RCC 7860 (cell line): Measurements from ENCODE around the gene WDR12.
A peak's percentile ranks its signal among the peaks of the same experiment; 100 is the strongest.
"Not testable (repeated sequence)": the region's sequence is repeated elsewhere in the genome, so short reads cannot be mapped to it uniquely, and the experiment has no call there.

Experiments
- DNase-seq: peaks from one replicate; pipeline ENCODE4 v3.0.0-alpha.2; 2015; ENCODE audit warnings: low spot score
- FAIRE-seq: peaks from 2 replicates; lab custom pipeline; 2012; peaks lifted over from hg19 to GRCh38; lab: Jason Lieb, UNC

Gene WDR12

DNA sequence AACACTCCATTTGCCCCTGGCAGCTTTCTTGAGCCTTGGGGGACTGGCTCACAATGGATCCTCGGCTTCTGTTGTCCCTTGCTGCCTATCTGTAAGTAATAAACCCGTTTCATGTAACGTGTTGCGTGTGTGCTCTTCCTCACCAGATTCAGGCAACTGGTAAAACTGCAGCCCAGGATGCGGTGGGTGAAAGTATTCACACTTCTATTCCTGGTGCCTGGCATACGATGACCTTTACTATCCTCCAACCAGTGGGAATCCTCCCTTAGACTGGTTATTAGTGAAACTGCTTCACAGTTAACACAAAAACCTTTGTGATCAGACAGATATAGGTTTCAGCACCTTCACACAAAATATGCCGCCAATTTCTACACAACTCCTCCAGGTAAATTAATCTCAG, 26.3 kb downstream of the WDR12 start:
- no peak for FAIRE-seq
- no peak for DNase-seq

- FAIRE-seq: no peak
- DNase-seq: no peak
Measured at GRCh38 chr2:202883987-202884675, 27.3 kb downstream of the WDR12 start.

DNA sequence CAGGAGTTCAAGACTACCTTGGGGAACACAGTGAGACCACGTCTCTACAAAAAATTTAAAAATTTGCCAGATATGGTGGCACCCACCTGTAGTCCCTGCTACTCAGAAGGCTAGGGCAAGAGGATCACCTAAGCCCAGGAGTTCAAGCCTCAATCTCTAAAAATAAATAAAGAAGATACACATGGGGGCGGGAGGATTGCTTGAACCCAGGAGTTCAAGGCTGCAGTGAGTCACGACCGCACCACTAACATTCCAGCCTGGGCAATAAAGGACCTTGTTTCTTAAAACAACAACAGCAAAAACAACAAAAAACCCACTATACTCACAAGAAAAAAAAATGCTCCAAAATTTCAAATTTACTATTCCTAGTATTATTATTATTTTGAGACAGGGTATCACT, 29.9 kb downstream of the WDR12 start:
- no peak for FAIRE-seq
- no peak for DNase-seq

- FAIRE-seq (no peak), DNase-seq (no peak)
Measured at GRCh38 chr2:202877699-202878098, 33.8 kb downstream of the WDR12 start.

GRCh38 chr2:202871300-202872141, 40.0 kb downstream of the WDR12 start, which contains the start of gene ICA1L:
TSS of gene ICA1L (minus strand) at chr2:202871766. CDS start at chr2:202829009, 42,757 bp downstream.
- no peak for DNase-seq

GRCh38 chr2:202870431-202871299, 40.8 kb downstream of the WDR12 start:
- peak; percentile 54 for DNase-seq
- FAIRE-seq: peak; percentile 63

More at GRCh38 chr2:202871300-202872141, 40.0 kb downstream of the WDR12 start, which contains the start of gene ICA1L:
- FAIRE-seq: no peak

DNA sequence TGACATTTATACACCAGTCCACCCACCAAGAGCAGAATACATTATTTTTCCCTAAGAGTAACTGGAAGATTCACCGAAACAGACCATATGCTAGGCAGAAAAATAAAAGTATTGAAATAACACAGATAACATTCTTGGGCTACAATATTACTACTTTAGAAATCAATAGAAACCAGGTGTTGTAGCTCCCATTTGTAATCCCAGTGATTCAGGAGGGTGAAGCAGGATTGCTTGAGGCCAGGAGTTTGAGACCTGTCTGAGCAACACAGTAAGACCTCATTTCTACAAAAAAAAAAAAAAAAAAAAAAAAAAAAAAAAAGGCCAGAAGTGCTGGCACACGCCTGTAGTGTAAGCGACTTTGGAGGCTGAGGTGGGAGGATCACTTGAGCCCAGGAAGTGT, 49.5 kb downstream of the WDR12 start:
- DNase-seq: no peak
- no peak for FAIRE-seq

DNA sequence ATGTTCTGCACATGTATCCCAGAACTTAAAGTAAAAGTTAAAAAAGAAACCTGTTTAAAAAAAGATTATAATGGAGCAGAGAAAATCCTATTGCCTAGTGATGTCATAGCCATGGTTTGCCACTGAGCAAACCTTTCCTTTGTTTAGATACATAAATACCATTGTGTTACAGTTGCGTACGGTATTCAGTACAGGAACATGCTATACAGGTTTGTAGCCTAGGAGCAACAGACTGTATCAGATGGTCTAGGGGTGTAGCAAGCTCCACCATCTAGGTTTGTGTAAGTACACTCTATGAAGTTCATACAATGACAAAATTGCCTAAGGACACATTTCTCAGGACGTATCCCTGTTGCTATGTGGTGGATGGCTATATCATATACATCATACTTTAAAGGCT, 52.9 kb downstream of the WDR12 start:
- FAIRE-seq (no peak), DNase-seq (no peak)

DNA sequence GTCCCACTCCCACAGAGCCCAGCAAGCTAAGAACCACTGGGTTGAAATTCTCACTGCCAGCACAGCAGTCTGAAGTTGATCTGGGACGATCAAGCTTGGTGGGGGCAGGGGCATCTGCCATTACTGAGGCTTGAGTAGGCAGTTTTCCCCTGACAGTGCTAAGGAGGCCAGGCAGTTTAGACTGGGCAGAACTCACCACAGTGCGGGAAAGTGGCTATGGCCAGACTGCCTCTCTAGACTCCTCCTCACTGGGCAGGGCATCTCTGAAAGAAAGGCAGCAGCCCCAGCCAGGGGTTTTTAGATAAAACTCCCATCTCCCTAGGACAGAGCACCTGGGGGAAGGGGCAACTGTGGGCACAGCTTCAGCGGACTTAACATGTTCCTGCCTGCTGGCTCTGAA, 62.1 kb downstream of the WDR12 start:
- not testable (repeated sequence) for FAIRE-seq, DNase-seq

DNA sequence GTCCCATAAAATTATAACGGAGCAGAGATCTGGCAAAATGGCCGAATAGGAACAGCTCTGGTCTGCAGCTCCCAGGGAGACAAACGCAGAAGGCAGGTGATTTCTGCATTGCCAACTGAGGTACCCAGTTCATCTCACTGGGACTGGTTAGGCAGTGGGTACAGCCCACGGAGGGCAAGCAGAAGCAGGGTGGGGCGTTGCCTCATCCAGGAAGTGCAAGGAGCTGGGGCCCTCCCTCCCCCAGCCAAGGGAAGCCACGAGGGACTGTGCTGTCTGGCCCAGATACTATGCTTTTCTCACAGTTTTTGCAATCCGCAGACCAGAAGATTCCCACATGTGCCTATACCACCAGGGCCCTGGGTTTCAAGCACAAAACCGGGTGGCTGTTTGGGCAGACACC, 62.7 kb downstream of the WDR12 start:
- no peak for DNase-seq
- no peak for FAIRE-seq

- DNase-seq: no peak
- no peak for FAIRE-seq
Measured at GRCh38 chr2:202847693-202848524, 63.6 kb downstream of the WDR12 start.

DNA sequence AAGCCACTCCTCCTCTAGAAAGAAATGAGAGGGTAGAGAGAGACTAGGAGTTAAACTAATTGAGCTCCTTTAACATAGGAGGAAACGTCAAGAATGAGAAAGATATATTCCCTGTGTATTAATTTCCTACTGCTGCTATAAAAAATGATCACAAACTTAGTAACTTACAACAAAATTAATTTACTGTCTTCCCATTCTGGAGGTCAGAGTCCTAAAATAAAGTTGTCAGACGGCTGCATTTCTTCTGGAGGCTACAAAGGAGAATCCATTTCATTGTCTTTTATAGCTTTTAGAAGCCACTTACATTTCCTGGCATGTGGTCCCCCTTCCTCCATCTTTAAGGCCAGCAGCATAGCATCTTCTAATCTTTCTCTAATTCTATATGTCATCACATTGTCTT, 66.8 kb downstream of the WDR12 start:
- no peak for FAIRE-seq

DNA sequence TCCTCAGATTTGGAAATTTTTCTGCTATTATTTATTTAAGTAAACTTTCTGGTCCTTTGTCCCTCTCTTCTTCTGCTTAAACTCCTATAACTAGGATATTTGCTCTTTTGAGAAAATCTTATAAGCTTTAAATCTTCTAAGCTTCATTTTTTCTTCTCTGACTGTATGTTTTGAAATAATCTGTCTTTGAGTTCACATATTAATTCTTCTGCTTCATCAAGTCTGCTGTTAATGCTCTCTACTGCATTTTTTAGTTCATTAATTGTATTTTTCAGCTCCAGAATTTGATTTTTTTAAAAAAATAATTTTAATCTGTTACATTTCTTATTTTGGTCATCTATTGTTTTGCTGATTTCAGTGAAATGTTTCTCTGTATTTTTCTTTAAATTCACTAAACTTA, 68.8 kb downstream of the WDR12 start:
- FAIRE-seq (no peak), DNase-seq (no peak)

More for the DNA sequence above, 66.8 kb downstream of the WDR12 start:
- no peak for DNase-seq

DNA sequence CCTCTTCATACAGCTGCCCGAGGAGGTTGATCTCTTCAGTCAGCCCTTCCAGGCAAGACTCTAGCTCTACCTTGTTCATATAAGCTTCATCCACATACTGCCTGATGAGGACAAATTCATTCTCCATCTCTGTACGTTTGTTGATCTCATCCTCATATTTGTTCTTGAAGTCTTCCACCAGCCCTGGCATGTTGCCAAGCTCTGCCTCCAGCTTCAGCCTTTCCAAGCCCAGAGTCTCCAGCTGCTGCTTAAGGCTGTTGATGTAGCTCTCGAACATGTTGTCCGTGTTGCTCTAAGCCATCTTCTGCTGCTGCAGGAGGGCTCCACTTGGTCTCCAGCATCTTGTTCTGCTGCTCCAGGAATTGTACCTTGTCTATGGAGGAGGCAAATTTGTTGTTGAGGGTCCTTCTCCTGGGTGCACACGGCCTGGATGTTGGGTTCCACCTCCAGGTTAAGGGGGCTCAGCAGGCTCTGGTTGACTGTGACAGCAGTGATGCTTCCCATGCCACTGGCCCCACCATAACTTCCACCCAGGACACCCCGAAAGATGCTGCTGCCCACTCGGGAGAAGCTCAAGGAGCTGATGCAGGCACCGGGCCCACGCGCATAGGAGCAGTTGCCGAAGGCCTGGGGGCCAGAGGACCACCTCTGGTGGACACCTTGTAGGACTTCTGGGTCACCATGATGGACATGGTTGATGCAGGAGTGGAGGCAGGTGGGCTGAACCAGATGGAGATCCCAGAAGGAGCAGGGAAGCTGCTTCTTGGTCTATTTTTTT, 70.2 kb downstream of the WDR12 start:
- no peak for DNase-seq
- FAIRE-seq: no peak

- peak; percentile 67 for DNase-seq
- peak; percentile 88 for FAIRE-seq
Measured at GRCh38 chr2:202831242-202832220, 79.9 kb downstream of the WDR12 start.

DNA sequence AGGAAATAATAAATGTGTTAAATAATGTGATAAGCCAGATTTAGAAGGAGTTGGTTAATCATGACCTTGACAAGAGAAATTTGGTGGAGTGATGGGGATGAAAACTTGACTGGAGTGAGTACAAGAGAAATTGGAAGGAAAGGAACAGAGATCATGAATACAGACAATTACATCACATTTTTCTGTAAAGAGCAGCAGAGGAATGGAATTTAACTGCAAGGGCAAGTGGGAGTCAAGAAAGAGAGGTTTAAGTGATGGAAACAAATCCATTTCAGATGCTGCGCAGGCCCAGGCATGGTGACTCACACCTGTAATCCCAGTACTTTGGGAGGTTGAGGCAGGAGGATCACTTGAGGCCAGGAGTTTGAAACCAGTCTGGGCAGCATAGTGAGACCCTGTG, 86.6 kb downstream of the WDR12 start:
- no peak for FAIRE-seq
- no peak for DNase-seq
